Measurements from ENCODE around the gene ERAL1. TPM values are rescaled to one million over a fixed set of nuclear protein-coding genes. Genes with fewer than 3 reads are reported as not detected.

Gene ERAL1
- total and polyA plus RNA-seq, 2 of the 8 experiments (the other 6 are each of a cell fraction or from before 2014, with no cell fraction given): 67.8 to 122 TPM

DNA sequence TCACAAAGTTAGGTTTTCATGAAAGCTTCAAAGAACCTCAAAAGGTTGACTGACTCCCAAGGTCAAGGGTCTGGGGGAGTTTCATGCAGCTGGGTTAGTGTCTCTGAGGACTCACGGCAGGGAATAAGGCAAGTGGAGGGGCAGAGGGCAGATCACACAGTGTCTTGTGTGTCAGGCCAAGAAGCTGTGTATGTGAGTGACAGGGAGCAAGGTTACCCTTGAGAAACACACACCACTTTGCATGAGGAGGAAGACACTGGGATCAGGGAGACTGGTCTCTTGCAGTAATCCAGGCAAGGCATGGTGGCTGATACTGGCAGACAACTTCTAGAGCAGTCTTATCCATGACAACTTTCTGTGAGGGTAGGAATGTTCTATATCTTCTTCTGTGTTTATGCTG, 36.4 kb downstream of the ERAL1 start:
- no peak overlapping the region for H2AK5ac ChIP-seq (ENCODE audit: low read depth, low read length)
- no peak overlapping the region for H4K5ac ChIP-seq (ENCODE audit: insufficient read length, low read depth, low read length)
- H2BK15ac ChIP-seq (ENCODE audit: low read length): no peak overlapping the region
- no peak overlapping the region for H4K8ac ChIP-seq (ENCODE audit: extremely low read depth, insufficient read depth, low read length)
- H3K4me1 ChIP-seq (replicated peaks in 1 of 4; ENCODE audit: control insufficient read depth in 3 of 4, insufficient read depth in 4 of 4, low read length in 3 of 4): peaks cover 2 to 7% (median 3%) of the 10 kb centered on the region in 4 experiments; a peak in 6 of 7 replicates
- 88% methylated on average over 1 of the region's 1 CpG; no CpG with 5 or more reads in 1 of the 2 experiments for WGBS, 2 experiments (ENCODE audit: extremely low coverage in 1 of 2, insufficient coverage in 1 of 2, insufficient read length in 1 of 2, insufficient replicate concordance in 2 of 2, low coverage in 1 of 2, low lambda C conversion rate in 2 of 2, missing lambda C conversion rate in 1 of 2)
- no peak overlapping the region for H2BK120ac ChIP-seq (replicated peaks; ENCODE audit: low read depth, low read length)
- no peak overlapping the region; a peak in 1 of 7 replicates for H3K9ac ChIP-seq (replicated peaks in 1 of 4; ENCODE audit: extremely low read depth in 1 of 4, low read depth in 3 of 4, low read length in 3 of 4)
- no peak overlapping the region for H3K27ac ChIP-seq (ENCODE audit: low read depth, low read length)
- H3K27me3 ChIP-seq (replicated peaks in 1 of 4; ENCODE audit: control insufficient read depth in 3 of 4, extremely low read depth in 1 of 4, insufficient read depth in 3 of 4, low read length in 3 of 4): no peaks in the 10 kb centered on the region
- no peak overlapping the region for H2BK5ac ChIP-seq (ENCODE audit: low read depth, low read length)
- DNase-seq (ENCODE audit: low read depth in 1 of 2, low spot score in 2 of 2) (no peak), FAIRE-seq (no peak)
- no peak overlapping the region for H3K23ac ChIP-seq (ENCODE audit: insufficient read length)
- ChIA-PET CTCF (ENCODE audit: partially characterized antibody) (interaction anchor here (0.7 to 1.8 kb wide), 6 partner anchors 8 to 128 kb away, joined by 3 to 7 read pairs (median 3); no protein-coding TSS in a partner anchor), POLR2A (ENCODE audit: partially characterized antibody) (interaction anchor here (0.9 to 2.8 kb wide), 8 partner anchors 9 to 187 kb away, joined by 3 to 7 read pairs (median 4); no protein-coding TSS in a partner anchor)
- peaks cover 2% of the 10 kb centered on the region; the same call in 1 of the 2 replicates for H3K23me2 ChIP-seq (ENCODE audit: low read depth, low read length)
- no peak overlapping the region for H3K18ac ChIP-seq (ENCODE audit: extremely low read depth, low read length)
- no peak overlapping the region for H3K14ac ChIP-seq (ENCODE audit: insufficient read length)
- no peak overlapping the region for H3K4me3 ChIP-seq (ENCODE audit: extremely low read depth in 1 of 4, insufficient read depth in 2 of 4, low read depth in 3 of 4, low read length in 4 of 4)
- H3K79me1 ChIP-seq (ENCODE audit: low read depth, low read length): peaks cover 8% of the 10 kb centered on the region
- no peak overlapping the region for H2AFZ ChIP-seq (ENCODE audit: low read length)
- H4K91ac ChIP-seq (replicated peaks; ENCODE audit: insufficient read length, low read length): no peak overlapping the region
- peaks cover 2 to 10% of the 10 kb centered on the region in 2 experiments for H4K20me1 ChIP-seq (replicated peaks in 1 of 2; ENCODE audit: control insufficient read depth in 1 of 2, insufficient read depth in 2 of 2, low read length in 2 of 2)
- no peak overlapping the region; the same call in 1 of the 2 replicates for H2BK12ac ChIP-seq (ENCODE audit: low read depth, low read length)
- H3K36me3 ChIP-seq (ENCODE audit: control insufficient read depth in 2 of 4, insufficient read depth in 4 of 4, low read length in 3 of 4): no peaks in the 10 kb centered on the region; a peak in 2 of 8 replicates
- no peak overlapping the region for H2BK20ac ChIP-seq (ENCODE audit: low read length)
- H3K79me2 ChIP-seq (ENCODE audit: control insufficient read depth in 1 of 2, insufficient read depth in 2 of 2, low read length in 2 of 2): peaks cover 4 to 20% of the 10 kb centered on the region in 2 experiments
- H3K56ac ChIP-seq (replicated peaks; ENCODE audit: insufficient read length, low read depth, low read length): no peak overlapping the region
- no peak overlapping the region for H3K4me2 ChIP-seq (ENCODE audit: insufficient read depth in 1 of 2, low read depth in 2 of 2, low read length in 2 of 2)
- no peaks in the 10 kb centered on the region for H3K9me3 ChIP-seq (ENCODE audit: insufficient read depth in 2 of 2, low read depth in 1 of 2, low read length in 1 of 2)
- no peak overlapping the region for H3K4ac ChIP-seq (replicated peaks; ENCODE audit: insufficient read length, low read depth, low read length)
- no peak for TF ChIP-seq BRCA1 (IDR thresholded peaks at IDR 0.05; ENCODE audit: low read depth, low read length)
- no peak for TF ChIP-seq TCF12 (IDR thresholded peaks at IDR 0.05; ENCODE audit: low read depth, low read length)
- no peak for TF ChIP-seq ASH2L (IDR thresholded peaks at IDR 0.05; ENCODE audit: low read length)
- no peak for TF ChIP-seq RNF2 (IDR thresholded peaks at IDR 0.05; ENCODE audit: borderline replicate concordance, low read depth, low read length, missing control alignments, poor library complexity, severe bottlenecking)
- no peak for TF ChIP-seq CEBPB (IDR thresholded peaks at IDR 0.05; ENCODE audit: low read depth, low read length)
- TF ChIP-seq NRF1 (IDR thresholded peaks at IDR 0.05; ENCODE audit: low read depth, low read length): no peak
- TF ChIP-seq FOSL1 (IDR thresholded peaks at IDR 0.05; ENCODE audit: insufficient read depth, low read depth, low read length): no peak
- no peak for TF ChIP-seq TAF1 (IDR thresholded peaks at IDR 0.05; ENCODE audit: low read depth, low read length)
- TF ChIP-seq TBP (IDR thresholded peaks at IDR 0.05; ENCODE audit: low read depth, low read length): no peak
- no peak for TF ChIP-seq KDM1A (IDR thresholded peaks at IDR 0.05; ENCODE audit: borderline replicate concordance, low read length)
- no peak for TF ChIP-seq CBX5 (IDR thresholded peaks at IDR 0.05; ENCODE audit: low read depth, low read length)
- TF ChIP-seq CREB1 (IDR thresholded peaks at IDR 0.05): no peak
- TF ChIP-seq, protein P1, sequence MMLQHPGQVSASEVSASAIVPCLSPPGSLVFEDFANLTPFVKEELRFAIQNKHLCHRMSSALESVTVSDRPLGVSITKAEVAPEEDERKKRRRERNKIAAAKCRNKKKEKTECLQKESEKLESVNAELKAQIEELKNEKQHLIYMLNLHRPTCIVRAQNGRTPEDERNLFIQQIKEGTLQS (IDR thresholded peaks at IDR 0.05; ENCODE audit: insufficient read depth, low read depth, low read length): no peak

All from H1 (cell line).